A549 treated with AZD2906 at 1 μM for 4 hours (cell line): Measurements from ENCODE around the gene NOP9. TPM values are rescaled to one million over a fixed set of nuclear protein-coding genes. Genes with fewer than 3 reads are reported as not detected.

Source experiments
- total RNA-seq: library from RNA; stranded (reverse); fragments of 200-300 nt; extraction: Qiagen RNA extraction; gene quantifications from 5 replicates; pipeline ENCODE4 v1.2.3, GENCODE V29; 2022

The NOP9 gene
- total RNA-seq: 13.4 to 16.4 TPM (median 14.4 TPM) in 5 replicates

GRCh38 chr14:24299255-24300191, at the start of gene NOP9, which contains the start of gene DHRS1:
Gene NOP9 (plus strand): TSS chr14:24299850. CDS start chr14:24299955, 105 bp downstream.
Gene DHRS1 (minus strand): TSS chr14:24299780. CDS start chr14:24299106, 674 bp downstream.

GRCh38 chr14:24262821-24263733, 36.6 kb upstream of the NOP9 start, which contains the start of gene TGM1:
Gene TGM1 (minus strand): TSS chr14:24263177. CDS start chr14:24262352, 825 bp downstream.

GRCh38 chr14:24271134-24271833, 28.4 kb upstream of the NOP9 start, which contains the start of gene RABGGTA:
Gene RABGGTA (minus strand): TSS chr14:24271597. CDS start chr14:24271115, 482 bp downstream.

GRCh38 chr14:24307575-24308341, 8.1 kb downstream of the NOP9 start, which contains the start of gene CIDEB:
Gene CIDEB (minus strand): TSS chr14:24307977. CDS start chr14:24307858, 119 bp downstream.

GRCh38 chr14:24309538-24310264, 10.1 kb downstream of the NOP9 start, which contains the start of gene LTB4R2:
Gene LTB4R2 (plus strand): TSS chr14:24310140. CDS start chr14:24310665, 525 bp downstream.

GRCh38 chr14:24310646-24311604, 11.3 kb downstream of the NOP9 start, which contains the start of gene LTB4R:
Gene LTB4R (plus strand): TSS chr14:24311502. CDS start chr14:24315652, 4,150 bp downstream.

GRCh38 chr14:24334431-24335291, 35.0 kb downstream of the NOP9 start, which contains the start of gene ADCY4:
Gene ADCY4 (minus strand): TSS chr14:24335071. CDS start chr14:24334652, 419 bp downstream.

GRCh38 chr14:24339284-24340151, 39.9 kb downstream of the NOP9 start, which contains the start of gene RIPK3:
Gene RIPK3 (minus strand): TSS chr14:24339991. CDS start chr14:24339826, 165 bp downstream.

Other genes with a start within 250 kb of the NOP9 start
- 0.48 to 0.59 TPM (median 0.49 TPM) in 5 replicates for gene CARMIL3, start 247.8 kb upstream of the NOP9 start, total RNA-seq
- gene CPNE6, start 228.3 kb upstream of the NOP9 start, total RNA-seq: 0.05 to 0.12 TPM (median 0.06 TPM) in 4 of 5 replicates, not detected in the other
- 17.2 to 22.3 TPM (median 20.2 TPM) in 5 replicates for gene PCK2, start 205.5 kb upstream of the NOP9 start, total RNA-seq
- gene DCAF11, start 185.1 kb upstream of the NOP9 start, total RNA-seq: 20.3 to 26.4 TPM (median 20.7 TPM) in 5 replicates
- 0.74 to 1.1 TPM (median 0.98 TPM) in 5 replicates for gene NRL, start 184.9 kb upstream of the NOP9 start, total RNA-seq
- 0.10 to 0.13 TPM in 2 of 5 replicates, not detected in the others for gene FITM1, start 169.2 kb upstream of the NOP9 start, total RNA-seq
- 158 to 182 TPM (median 161 TPM) in 5 replicates for gene PSME1, start 163.7 kb upstream of the NOP9 start, total RNA-seq
- 46.5 to 62.7 TPM (median 58.0 TPM) in 5 replicates for gene EMC9, start 158.3 kb upstream of the NOP9 start, total RNA-seq
- 150 to 197 TPM (median 159 TPM) in 5 replicates for gene PSME2, start 153.2 kb upstream of the NOP9 start, total RNA-seq
- 20.3 to 33.7 TPM (median 32.3 TPM) in 5 replicates for gene RNF31, start 152.4 kb upstream of the NOP9 start, total RNA-seq
- gene IRF9, start 138.6 kb upstream of the NOP9 start, total RNA-seq: 15.6 to 20.2 TPM (median 16.5 TPM) in 5 replicates
- gene REC8, start 127.8 kb upstream of the NOP9 start, total RNA-seq: 2.7 to 5.3 TPM (median 3.3 TPM) in 5 replicates
- 75.4 to 87.1 TPM (median 80.0 TPM) in 5 replicates for gene IPO4, start 111.0 kb upstream of the NOP9 start, total RNA-seq
- 60.6 to 69.9 TPM (median 64.6 TPM) in 5 replicates for gene TM9SF1, start 104.4 kb upstream of the NOP9 start, total RNA-seq
- not detected in 5 replicates for gene TSSK4, start 94.2 kb upstream of the NOP9 start, total RNA-seq
- gene CHMP4A, start 86.4 kb upstream of the NOP9 start, total RNA-seq: 78.2 to 100.0 TPM (median 79.3 TPM) in 5 replicates
- 28.9 to 33.7 TPM (median 31.1 TPM) in 5 replicates for gene MDP1, start 83.8 kb upstream of the NOP9 start, total RNA-seq
- gene NEDD8, start 67.5 kb upstream of the NOP9 start, total RNA-seq: 433 to 471 TPM (median 446 TPM) in 5 replicates
- 53.0 to 66.2 TPM (median 54.3 TPM) in 5 replicates for gene GMPR2, start 66.9 kb upstream of the NOP9 start, total RNA-seq
- 33.4 to 37.5 TPM (median 36.9 TPM) in 5 replicates for gene TINF2, start 57.2 kb upstream of the NOP9 start, total RNA-seq
- gene TGM1, start 36.7 kb upstream of the NOP9 start, total RNA-seq: 0.93 to 1.8 TPM (median 1.1 TPM) in 5 replicates
- 15.8 to 17.3 TPM (median 16.6 TPM) in 5 replicates for gene RABGGTA, start 28.3 kb upstream of the NOP9 start, total RNA-seq
- gene DHRS1, start 70 bp upstream of the NOP9 start, total RNA-seq: 9.9 to 12.1 TPM (median 12.0 TPM) in 5 replicates
- 0.12 to 0.26 TPM (median 0.23 TPM) in 5 replicates for gene CIDEB, start 8.1 kb downstream of the NOP9 start, total RNA-seq
- gene LTB4R2, start 10.3 kb downstream of the NOP9 start, total RNA-seq: 2.4 to 5.1 TPM (median 4.0 TPM) in 5 replicates
- 3.1 to 6.1 TPM (median 5.2 TPM) in 5 replicates for gene LTB4R, start 11.7 kb downstream of the NOP9 start, total RNA-seq
- not detected in 5 replicates for gene ADCY4, start 35.2 kb downstream of the NOP9 start, total RNA-seq
- gene RIPK3, start 40.1 kb downstream of the NOP9 start, total RNA-seq: not detected in 5 replicates
- 0.05 to 0.31 TPM (median 0.07 TPM) in 5 replicates for gene NFATC4, start 68.3 kb downstream of the NOP9 start, total RNA-seq
- 0.31 to 0.44 TPM (median 0.41 TPM) in 5 replicates for gene NYNRIN, start 99.2 kb downstream of the NOP9 start, total RNA-seq
- 1.0 to 1.7 TPM (median 1.3 TPM) in 5 replicates for gene CBLN3, start 129.8 kb downstream of the NOP9 start, total RNA-seq
- 22.8 to 28.3 TPM (median 24.8 TPM) in 5 replicates for gene KHNYN, start 130.1 kb downstream of the NOP9 start, total RNA-seq
- gene SDR39U1, start 142.9 kb downstream of the NOP9 start, total RNA-seq: 40.2 to 54.8 TPM (median 51.8 TPM) in 5 replicates
- not detected in 5 replicates for gene CMA1, start 208.4 kb downstream of the NOP9 start, total RNA-seq